HepG2 (cell line): Measurements from ENCODE around the gene EFEMP2. TPM values are rescaled to one million over a fixed set of nuclear protein-coding genes. Genes with fewer than 3 reads are reported as not detected.

Source experiments
- DBP ChIP-seq: sonication (generic); formaldehyde crosslinking; IDR thresholded peaks from 2 replicates; pipeline ENCODE4 v1.4.0; 2020; ENCODE audit warnings: missing genetic modification reagents; ENCODE audit errors: not compliant biosample characterization
- EHMT2 ChIP-seq: fragments of 200-600 bp; sonication (generic); IDR thresholded peaks from 2 replicates; pipeline ENCODE4 v1.7.0; 2017; ENCODE audit warnings: antibody characterized with exemption, low read depth, low read length, borderline replicate concordance
- GLI4 ChIP-seq: sonication (generic); formaldehyde crosslinking; IDR thresholded peaks from 2 replicates; pipeline ENCODE4 v1.5.1; 2020; ENCODE audit warnings: missing genetic modification reagents, mild to moderate bottlenecking, moderate library complexity, borderline replicate concordance
- MYNN ChIP-seq: sonication (generic); formaldehyde crosslinking; IDR thresholded peaks from 2 replicates; pipeline ENCODE4 v1.4.0; 2020; ENCODE audit warnings: mild to moderate bottlenecking, low read depth, missing genetic modification reagents
- NAIF1 ChIP-seq: sonication (generic); formaldehyde crosslinking; IDR thresholded peaks from 2 replicates; pipeline ENCODE4 v1.5.0; 2020; ENCODE audit warnings: mild to moderate bottlenecking, missing genetic modification reagents, borderline replicate concordance
- NR1H2 ChIP-seq: sonication (generic); formaldehyde crosslinking; IDR thresholded peaks from 2 replicates; pipeline ENCODE4 v1.8.1; 2022; ENCODE audit warnings: low read depth, missing genetic modification reagents, borderline replicate concordance
- RARA ChIP-seq: IDR thresholded peaks from 2 replicates; pipeline ENCODE4 v1.6.1; 2016; ENCODE audit warnings: missing genetic modification reagents, missing compliant biosample characterization
- SMARCE1 ChIP-seq: fragments of 450-650 bp; IDR thresholded peaks from 2 replicates; pipeline ENCODE4 v1.6.1; 2017; ENCODE audit warnings: borderline replicate concordance
- TOE1 ChIP-seq: sonication (generic); formaldehyde crosslinking; IDR thresholded peaks from 2 replicates; pipeline ENCODE4 v1.4.0; 2020; ENCODE audit warnings: mild to moderate bottlenecking, missing genetic modification reagents
- YEATS2 ChIP-seq: sonication (generic); formaldehyde crosslinking; IDR thresholded peaks from 2 replicates; pipeline ENCODE4 v1.4.0; 2020; ENCODE audit warnings: missing genetic modification reagents, borderline replicate concordance
- ZBTB14 ChIP-seq: sonication (generic); formaldehyde crosslinking; IDR thresholded peaks from 2 replicates; pipeline ENCODE4 v1.4.0; 2020; ENCODE audit warnings: missing genetic modification reagents
- ZBTB34 ChIP-seq: sonication (generic); formaldehyde crosslinking; IDR thresholded peaks from 2 replicates; pipeline ENCODE4 v1.8.0; 2022; ENCODE audit warnings: mild to moderate bottlenecking, missing genetic modification reagents
- ZNF207 ChIP-seq: fragments of 450-650 bp; IDR thresholded peaks from 2 replicates; pipeline ENCODE4 v1.6.1; 2016; ENCODE audit warnings: antibody characterized with exemption, borderline replicate concordance
- ZNF33B ChIP-seq: sonication (generic); formaldehyde crosslinking; IDR thresholded peaks from 2 replicates; pipeline ENCODE4 v1.5.1; 2020; ENCODE audit warnings: mild to moderate bottlenecking, missing genetic modification reagents
- ZNF432 ChIP-seq: sonication (generic); formaldehyde crosslinking; IDR thresholded peaks from 2 replicates; pipeline ENCODE4 v1.5.0; 2020; ENCODE audit warnings: missing genetic modification reagents, mild to moderate bottlenecking, borderline replicate concordance
- ZNF646 ChIP-seq: sonication (generic); formaldehyde crosslinking; IDR thresholded peaks from 2 replicates; pipeline ENCODE4 v1.9.0; 2021; ENCODE audit warnings: mild to moderate bottlenecking, missing genetic modification reagents
- ZNF720 ChIP-seq: sonication (generic); formaldehyde crosslinking; IDR thresholded peaks from 2 replicates; pipeline ENCODE4 v1.4.0; 2020; ENCODE audit warnings: missing genetic modification reagents
- ZSCAN12 ChIP-seq: sonication (generic); formaldehyde crosslinking; IDR thresholded peaks from 2 replicates; pipeline ENCODE4 v1.9.0; 2021; ENCODE audit warnings: mild to moderate bottlenecking, missing genetic modification reagents
- ZSCAN31 ChIP-seq: sonication (generic); formaldehyde crosslinking; IDR thresholded peaks from 2 replicates; pipeline ENCODE4 v1.5.0; 2020; ENCODE audit warnings: low read depth, mild to moderate bottlenecking, missing genetic modification reagents
- polyA plus RNA-seq, 8 experiments: library from polyadenylated mRNA; depleted of rRNA in 3 of 8; stranded (reverse) in 7 of 8; unstranded in 1 of 8; fragments of >200 nt; fragmentation: Illumina TruSeq in 4 of 8; extraction: Trizol in 4 of 8; gene quantifications; 2 replicates each; pipeline versions ENCODE4 v1.2.1 to v1.2.3, GENCODE V29; 2011 to 2016; ENCODE audit warnings: low read depth in 4 of 8, missing spikeins in 1 of 8, mixed read lengths in 1 of 8; ENCODE audit not compliant: insufficient read depth in 1 of 8
- total RNA-seq, 5 experiments: library from RNA; depleted of rRNA; stranded (reverse); fragments of >200 nt; fragmentation: Illumina TruSeq; extraction: Trizol; gene quantifications; 2 replicates each; pipeline ENCODE4 v1.2.3, GENCODE V29; 2016; ENCODE audit warnings: low read depth in 1 of 5

EFEMP2 gene
- total and polyA plus RNA-seq, 2 of the 13 experiments (the other 11 are each of a cell fraction or from before 2014, with no cell fraction given), result 7.4 to 29.7 TPM

- no peak for TF ChIP-seq ZNF646 (CRISPR knock-in tag)
- TF ChIP-seq ZNF432 (CRISPR knock-in tag), result no peak
- no peak for TF ChIP-seq EHMT2
- peak; percentile 90 for TF ChIP-seq ZBTB14 (CRISPR knock-in tag)
- no peak for TF ChIP-seq NAIF1 (CRISPR knock-in tag)
- TF ChIP-seq NR1H2 (CRISPR knock-in tag), result 0 out of 2 replicates have a peak, but pooled peaks have one; percentile 60
- TF ChIP-seq SMARCE1, result no peak
- TF ChIP-seq MYNN (CRISPR knock-in tag), result no peak
- TF ChIP-seq YEATS2 (CRISPR knock-in tag), result no peak
- peak; percentile 92 for TF ChIP-seq ZSCAN12 (CRISPR knock-in tag)
- TF ChIP-seq GLI4, result no peak
- TF ChIP-seq ZNF33B, result no peak
- no peak for TF ChIP-seq ZNF207
- no peak for TF ChIP-seq TOE1 (CRISPR knock-in tag)
- TF ChIP-seq ZBTB34 (CRISPR knock-in tag), result 0 out of 2 replicates have a peak, but pooled peaks have one; percentile 37
- TF ChIP-seq RARA (CRISPR knock-in tag), result 0 out of 2 replicates have a peak, but pooled peaks have one; percentile 22
- peak; percentile 96 for TF ChIP-seq ZSCAN31 (CRISPR knock-in tag)
- no peak for TF ChIP-seq ZNF720
- peak; percentile 6 for TF ChIP-seq DBP
These were observed 18.0 kb upstream of the EFEMP2 start, which contains the start of gene CCDC85B (continued) for GRCh38 chr11:65890324-65891218.
